GM12873 (cell line): ENCODE results near the gene MRPL41.

Experiments used
- TF ChIP-seq, protein P1 (sequence below): IDR thresholded peaks from 2 replicates; pipeline ENCODE4 v1.5.1; 2012; ENCODE audit warnings: low read depth, mild to moderate bottlenecking, moderate library complexity, low read length, control low read depth; ENCODE audit not compliant: insufficient read depth; ENCODE audit errors: missing control alignments

Gene MRPL41

GRCh38 chr9:137534256-137535119 is 17.2 kb upstream of the MRPL41 start:
- TF ChIP-seq, protein P1, sequence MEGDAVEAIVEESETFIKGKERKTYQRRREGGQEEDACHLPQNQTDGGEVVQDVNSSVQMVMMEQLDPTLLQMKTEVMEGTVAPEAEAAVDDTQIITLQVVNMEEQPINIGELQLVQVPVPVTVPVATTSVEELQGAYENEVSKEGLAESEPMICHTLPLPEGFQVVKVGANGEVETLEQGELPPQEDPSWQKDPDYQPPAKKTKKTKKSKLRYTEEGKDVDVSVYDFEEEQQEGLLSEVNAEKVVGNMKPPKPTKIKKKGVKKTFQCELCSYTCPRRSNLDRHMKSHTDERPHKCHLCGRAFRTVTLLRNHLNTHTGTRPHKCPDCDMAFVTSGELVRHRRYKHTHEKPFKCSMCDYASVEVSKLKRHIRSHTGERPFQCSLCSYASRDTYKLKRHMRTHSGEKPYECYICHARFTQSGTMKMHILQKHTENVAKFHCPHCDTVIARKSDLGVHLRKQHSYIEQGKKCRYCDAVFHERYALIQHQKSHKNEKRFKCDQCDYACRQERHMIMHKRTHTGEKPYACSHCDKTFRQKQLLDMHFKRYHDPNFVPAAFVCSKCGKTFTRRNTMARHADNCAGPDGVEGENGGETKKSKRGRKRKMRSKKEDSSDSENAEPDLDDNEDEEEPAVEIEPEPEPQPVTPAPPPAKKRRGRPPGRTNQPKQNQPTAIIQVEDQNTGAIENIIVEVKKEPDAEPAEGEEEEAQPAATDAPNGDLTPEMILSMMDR, result peak; percentile 74

GRCh38 chr9:137535120-137535428 is 16.6 kb upstream of the MRPL41 start:
- TF ChIP-seq, protein P1, result no peak

DNA sequence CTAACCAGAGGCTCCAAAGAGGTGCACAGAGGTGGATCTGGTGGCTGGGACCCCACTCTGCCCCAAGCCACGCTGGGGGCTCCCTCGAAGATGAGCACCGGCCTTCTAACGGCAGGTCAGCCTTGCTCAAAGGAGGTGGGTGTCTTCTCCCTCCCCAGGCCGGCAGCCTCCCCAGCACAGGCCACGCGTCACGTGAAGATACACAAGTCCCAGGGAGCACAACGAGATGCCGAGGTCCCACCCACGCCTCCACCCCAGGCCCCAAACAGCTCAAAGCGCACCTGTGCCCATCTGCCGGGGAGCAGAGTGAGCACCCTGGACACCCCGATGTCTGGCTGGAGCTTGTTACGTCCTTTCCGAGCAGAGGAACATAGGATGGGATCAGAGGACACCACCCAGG is 13.6 kb upstream of the MRPL41 start:
- TF ChIP-seq, protein P1, result no peak

DNA sequence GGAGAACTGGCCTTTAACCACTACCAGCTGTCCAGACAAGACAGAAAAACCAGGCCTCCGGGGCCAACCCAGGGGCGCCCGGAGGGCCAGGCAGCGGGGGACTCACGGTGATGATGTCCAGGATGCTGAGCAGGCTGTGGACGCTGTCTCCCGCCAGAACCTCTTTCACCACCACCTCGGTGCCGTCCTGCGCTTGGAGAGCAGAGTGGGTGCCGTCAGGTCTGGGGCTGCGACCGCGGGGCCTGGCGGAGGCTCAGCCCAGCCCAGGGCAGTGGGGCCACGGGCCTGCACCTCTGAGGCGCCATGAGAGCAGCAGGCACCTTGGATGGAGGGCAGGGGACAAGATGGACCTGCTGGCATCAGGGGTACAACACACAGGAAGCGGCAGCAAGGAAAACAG is 11.1 kb upstream of the MRPL41 start:
- TF ChIP-seq, protein P1, result no peak

- TF ChIP-seq, protein P1, result no peak
These were observed 9.2 kb upstream of the MRPL41 start for GRCh38 chr9:137542486-137542885.

GRCh38 chr9:137543237-137543963 is 8.3 kb upstream of the MRPL41 start:
- TF ChIP-seq, protein P1, result no peak

DNA sequence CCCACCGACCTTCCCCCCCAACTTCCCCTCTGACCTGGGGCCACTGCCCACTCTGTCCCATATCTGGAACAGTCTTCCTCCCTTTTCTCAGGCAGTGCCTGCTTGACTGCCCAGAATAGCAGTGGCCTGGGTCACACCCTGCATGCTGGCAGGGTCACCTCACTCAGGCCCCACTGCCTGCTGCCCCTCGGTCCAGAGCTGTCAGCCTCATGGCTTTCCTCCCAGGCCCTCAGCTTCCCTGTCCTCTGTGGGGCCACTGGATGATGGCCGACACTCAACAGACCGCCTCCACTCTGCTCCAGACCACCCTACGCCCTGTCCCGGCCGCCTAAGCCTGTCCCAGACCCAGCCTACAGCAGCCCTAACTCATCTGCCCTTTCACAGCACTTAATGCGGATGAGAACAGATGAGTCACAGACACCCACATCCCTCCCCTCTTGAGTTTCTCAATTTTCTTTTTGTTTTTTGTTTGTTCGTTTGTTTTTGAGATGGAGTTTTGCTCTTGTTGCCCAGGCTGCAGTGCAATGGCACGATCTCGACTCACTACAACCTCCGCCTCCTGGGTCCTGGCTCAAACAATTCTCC is 7.4 kb upstream of the MRPL41 start:
- TF ChIP-seq, protein P1, result no peak
